Neural cell (in vitro differentiated cells): ENCODE results near the gene RAB3B. TPM values are rescaled to one million over a fixed set of nuclear protein-coding genes. Genes with fewer than 3 reads are reported as not detected.

Experiments
- H2AFZ ChIP-seq: fragments of 200-600, 300-800 bp; sonication (generic), shearing (Covaris generic); 2 replicates; pipeline ENCODE4 v1.6.0; 2014; ENCODE audit warnings: low read depth, mild to moderate bottlenecking, antibody characterized with exemption, low read length, moderate library complexity
- H3F3A ChIP-seq: fragments of 200-600 bp; shearing (Covaris generic); 2 replicates; pipeline ENCODE4 v1.6.1; 2016; ENCODE audit warnings: mild to moderate bottlenecking, moderate library complexity, mixed read lengths, antibody characterized with exemption, low read length; ENCODE audit not compliant: insufficient read depth, poor library complexity, severe bottlenecking
- H3K27ac ChIP-seq: fragments of 200-600, 300-800 bp; sonication (generic), shearing (Covaris generic); 2 replicates; pipeline ENCODE4 v1.5.1; 2014; ENCODE audit warnings: mild to moderate bottlenecking, low read length, moderate library complexity
- H3K27me3 ChIP-seq: fragments of 300-800, 200-600 bp; sonication (generic), shearing (Covaris generic); 2 replicates; pipeline ENCODE4 v1.6.0; 2014; ENCODE audit warnings: mild to moderate bottlenecking, low read depth, low read length, moderate library complexity; ENCODE audit not compliant: insufficient read depth
- H3K36me3 ChIP-seq: fragments of 300-800, 200-600 bp; sonication (generic), shearing (Covaris generic); 2 replicates; pipeline ENCODE4 v1.5.1; 2014; ENCODE audit warnings: mild to moderate bottlenecking, antibody characterized with exemption, low read length, moderate library complexity; ENCODE audit not compliant: insufficient read depth
- H3K4me2 ChIP-seq: fragments of 300-800, 200-600 bp; sonication (generic), shearing (Covaris generic); 2 replicates; pipeline ENCODE4 v1.6.0; 2014; ENCODE audit warnings: mild to moderate bottlenecking, low read length
- H3K4me3 ChIP-seq: fragments of 300-800, 200-600 bp; sonication (generic), shearing (Covaris generic); 2 replicates; pipeline ENCODE4 v1.5.1; 2014; ENCODE audit warnings: mild to moderate bottlenecking, low read length, moderate library complexity
- H3K79me2 ChIP-seq: fragments of 200-600 bp; shearing (Covaris generic); replicated peaks from 2 replicates; pipeline ENCODE4 v1.6.0; 2014; ENCODE audit warnings: mild to moderate bottlenecking, low read length, moderate library complexity; ENCODE audit not compliant: insufficient read depth
- H3K9ac ChIP-seq: fragments of 300-800, 200-600 bp; sonication (generic), shearing (Covaris generic); 2 replicates; pipeline ENCODE4 v1.6.1; 2016; ENCODE audit warnings: mild to moderate bottlenecking, low read length, mixed read lengths
- H3K9me2 ChIP-seq: fragments of 200-600 bp; shearing (Covaris generic); 2 replicates; pipeline ENCODE4 v1.6.1; 2016; ENCODE audit warnings: mild to moderate bottlenecking, low read length, mixed read lengths; ENCODE audit not compliant: insufficient read depth
- H3K9me3 ChIP-seq: fragments of 200-600, 300-800 bp; sonication (generic), shearing (Covaris generic); 2 replicates; pipeline ENCODE4 v1.6.1; 2016; ENCODE audit warnings: mild to moderate bottlenecking, mixed run types, low read length, moderate library complexity, mixed read lengths
- H4K20me1 ChIP-seq: fragments of 200-600 bp; shearing (Covaris generic); 2 replicates; pipeline ENCODE4 v1.6.1; 2016; ENCODE audit warnings: mild to moderate bottlenecking, mixed run types; ENCODE audit not compliant: insufficient read depth
- CTCF ChIP-seq: fragments of 450-650 bp; IDR thresholded peaks from 2 replicates; pipeline ENCODE4 v1.5.1; 2014; ENCODE audit warnings: antibody characterized with exemption, mild to moderate bottlenecking, moderate library complexity; ENCODE audit not compliant: poor library complexity, severe bottlenecking
- EP300 ChIP-seq: fragments of 450-650 bp; conservative IDR thresholded peaks from 2 replicates; pipeline ENCODE4 v1.6.1; 2014; ENCODE audit warnings: antibody characterized with exemption, mild to moderate bottlenecking, moderate library complexity; ENCODE audit not compliant: poor library complexity, severe bottlenecking
- EZH2 ChIP-seq: fragments of 200-600, 300-800 bp; shearing (Covaris generic), sonication (generic); IDR thresholded peaks from 2 replicates; pipeline ENCODE4 v1.6.1; 2014; ENCODE audit warnings: antibody characterized with exemption, low read length, borderline replicate concordance, mild to moderate bottlenecking; ENCODE audit not compliant: insufficient read depth, poor library complexity, severe bottlenecking
- MXI1 ChIP-seq: fragments of 450-650 bp; conservative IDR thresholded peaks from 2 replicates; pipeline ENCODE4 v1.6.1; 2014; ENCODE audit warnings: antibody characterized with exemption, mild to moderate bottlenecking; ENCODE audit not compliant: poor library complexity, severe bottlenecking
- POLR2AphosphoS5 ChIP-seq: IDR thresholded peaks from 2 replicates; pipeline ENCODE4 v1.6.1; 2012
- RAD21 ChIP-seq: fragments of 450-650 bp; conservative IDR thresholded peaks from 2 replicates; pipeline ENCODE4 v1.6.1; 2014; ENCODE audit warnings: antibody characterized with exemption, mild to moderate bottlenecking, moderate library complexity
- SMC3 ChIP-seq: fragments of 450-650 bp; conservative IDR thresholded peaks from 2 replicates; pipeline ENCODE4 v1.6.1; 2014; ENCODE audit warnings: antibody characterized with exemption, mild to moderate bottlenecking, moderate library complexity; ENCODE audit not compliant: poor library complexity
- TAF1 ChIP-seq: IDR thresholded peaks from 2 replicates; pipeline ENCODE4 v1.6.1; 2012; ENCODE audit warnings: low read depth
- polyA plus RNA-seq: library from polyadenylated mRNA; depleted of rRNA; stranded (reverse); fragments of >200 nt; gene quantifications from 2 replicates; pipeline ENCODE4 v1.2.3, GENCODE V29; 2014
- TF ChIP-seq, protein P1 (sequence below): IDR thresholded peaks from 2 replicates; pipeline ENCODE4 v1.6.1; 2012; ENCODE audit warnings: borderline replicate concordance

The RAB3B gene
- polyA plus RNA-seq, 1 donor from 2014 or later: 15.0 TPM

- H3K36me3 ChIP-seq: peaks cover 6% of the 10 kb centered on the region
- no peak overlapping the region for H2AFZ ChIP-seq
- H3K79me2 ChIP-seq: no peaks in the 10 kb centered on the region
- H3K27me3 ChIP-seq: no peaks in the 10 kb centered on the region
- no peak for TF ChIP-seq EP300
- no peak for TF ChIP-seq EZH2
- TF ChIP-seq POLR2AphosphoS5: no peak
- TF ChIP-seq, protein P1, sequence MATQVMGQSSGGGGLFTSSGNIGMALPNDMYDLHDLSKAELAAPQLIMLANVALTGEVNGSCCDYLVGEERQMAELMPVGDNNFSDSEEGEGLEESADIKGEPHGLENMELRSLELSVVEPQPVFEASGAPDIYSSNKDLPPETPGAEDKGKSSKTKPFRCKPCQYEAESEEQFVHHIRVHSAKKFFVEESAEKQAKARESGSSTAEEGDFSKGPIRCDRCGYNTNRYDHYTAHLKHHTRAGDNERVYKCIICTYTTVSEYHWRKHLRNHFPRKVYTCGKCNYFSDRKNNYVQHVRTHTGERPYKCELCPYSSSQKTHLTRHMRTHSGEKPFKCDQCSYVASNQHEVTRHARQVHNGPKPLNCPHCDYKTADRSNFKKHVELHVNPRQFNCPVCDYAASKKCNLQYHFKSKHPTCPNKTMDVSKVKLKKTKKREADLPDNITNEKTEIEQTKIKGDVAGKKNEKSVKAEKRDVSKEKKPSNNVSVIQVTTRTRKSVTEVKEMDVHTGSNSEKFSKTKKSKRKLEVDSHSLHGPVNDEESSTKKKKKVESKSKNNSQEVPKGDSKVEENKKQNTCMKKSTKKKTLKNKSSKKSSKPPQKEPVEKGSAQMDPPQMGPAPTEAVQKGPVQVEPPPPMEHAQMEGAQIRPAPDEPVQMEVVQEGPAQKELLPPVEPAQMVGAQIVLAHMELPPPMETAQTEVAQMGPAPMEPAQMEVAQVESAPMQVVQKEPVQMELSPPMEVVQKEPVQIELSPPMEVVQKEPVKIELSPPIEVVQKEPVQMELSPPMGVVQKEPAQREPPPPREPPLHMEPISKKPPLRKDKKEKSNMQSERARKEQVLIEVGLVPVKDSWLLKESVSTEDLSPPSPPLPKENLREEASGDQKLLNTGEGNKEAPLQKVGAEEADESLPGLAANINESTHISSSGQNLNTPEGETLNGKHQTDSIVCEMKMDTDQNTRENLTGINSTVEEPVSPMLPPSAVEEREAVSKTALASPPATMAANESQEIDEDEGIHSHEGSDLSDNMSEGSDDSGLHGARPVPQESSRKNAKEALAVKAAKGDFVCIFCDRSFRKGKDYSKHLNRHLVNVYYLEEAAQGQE: no peak
- TF ChIP-seq TAF1: no peak
- no peak for TF ChIP-seq SMC3
- no peak for TF ChIP-seq RAD21
- no peak for TF ChIP-seq MXI1
- TF ChIP-seq CTCF: no peak
- no peak overlapping the region for H3K4me3 ChIP-seq
- no peak overlapping the region for H3K4me2 ChIP-seq
- no peak overlapping the region for H3K27ac ChIP-seq
- no peak overlapping the region for H3K9ac ChIP-seq
- H3K9me3 ChIP-seq: peaks cover 2% of the 10 kb centered on the region
- H3K9me2 ChIP-seq: no peaks in the 10 kb centered on the region
- H4K20me1 ChIP-seq: no peaks in the 10 kb centered on the region
- H3F3A ChIP-seq: no peaks in the 10 kb centered on the region
Measured at GRCh38 chr1:51946300-51946699, 44.2 kb downstream of the RAB3B start.

DNA sequence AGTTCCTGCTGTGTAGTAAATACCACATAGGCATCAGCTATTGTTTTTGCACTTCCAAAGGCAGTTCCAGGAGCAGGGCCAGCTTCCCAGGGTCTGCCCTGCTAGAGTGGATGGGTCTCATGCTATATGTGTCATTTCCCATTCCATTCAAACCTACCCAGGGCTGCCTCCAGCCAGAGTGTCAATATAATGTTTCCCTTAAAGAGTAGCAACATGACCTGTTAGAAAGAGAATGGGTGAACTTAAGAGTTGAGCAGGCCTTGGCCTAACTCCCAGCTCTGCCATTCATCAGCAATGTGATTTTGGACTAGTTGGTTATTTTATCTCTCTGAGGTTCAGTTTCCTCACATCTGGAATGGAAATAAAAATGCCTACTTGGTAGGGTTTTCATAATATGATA, 44.9 kb downstream of the RAB3B start:
- H3K79me2 ChIP-seq: no peaks in the 10 kb centered on the region
- no peaks in the 10 kb centered on the region for H3K9me2 ChIP-seq
- no peak overlapping the region for H3K4me2 ChIP-seq
- H3K27me3 ChIP-seq: no peaks in the 10 kb centered on the region
- H3K27ac ChIP-seq: no peak overlapping the region
- no peaks in the 10 kb centered on the region for H4K20me1 ChIP-seq
- no peak overlapping the region for H3K4me3 ChIP-seq
- TF ChIP-seq RAD21: no peak
- no peak for TF ChIP-seq POLR2AphosphoS5
- no peak for TF ChIP-seq MXI1
- TF ChIP-seq, protein P1: no peak
- TF ChIP-seq EZH2: no peak
- no peak for TF ChIP-seq EP300
- no peak for TF ChIP-seq SMC3
- TF ChIP-seq TAF1: no peak
- no peak for TF ChIP-seq CTCF
- H3F3A ChIP-seq: no peaks in the 10 kb centered on the region
- H3K36me3 ChIP-seq: peaks cover 6% of the 10 kb centered on the region
- no peak overlapping the region for H2AFZ ChIP-seq
- peaks cover 5% of the 10 kb centered on the region for H3K9me3 ChIP-seq
- no peak overlapping the region for H3K9ac ChIP-seq
